Measurements from ENCODE around the gene KIFC1. TPM values are rescaled to one million over a fixed set of nuclear protein-coding genes. Genes with fewer than 3 reads are reported as not detected.

The KIFC1 gene
- total RNA-seq, 2 donors from 2014 or later = 0.66 TPM; not detected in 1

GRCh38 chr6:33446356-33446755 lies 54.7 kb downstream of the KIFC1 start:
- Histone ChIP-seq H3K9me3 (no peaks in the 10 kb centered on the region), H3K27ac (no peak overlapping the region), H3K27me3 (no peaks in the 10 kb centered on the region), H3K4me1 (no peaks in the 10 kb centered on the region), H3K36me3 (replicated peaks in 1 of 2; ENCODE audit: insufficient read depth in 1 of 2, low read depth in 2 of 2) (no peaks in the 10 kb centered on the region), H3K4me3 (no peak overlapping the region)
- 87% methylated on average over 10 of the region's 10 CpGs for WGBS, 2 donors
- no peak for TF ChIP-seq POLR2A (IDR thresholded peaks at IDR 0.05)
- TF ChIP-seq, protein P1, sequence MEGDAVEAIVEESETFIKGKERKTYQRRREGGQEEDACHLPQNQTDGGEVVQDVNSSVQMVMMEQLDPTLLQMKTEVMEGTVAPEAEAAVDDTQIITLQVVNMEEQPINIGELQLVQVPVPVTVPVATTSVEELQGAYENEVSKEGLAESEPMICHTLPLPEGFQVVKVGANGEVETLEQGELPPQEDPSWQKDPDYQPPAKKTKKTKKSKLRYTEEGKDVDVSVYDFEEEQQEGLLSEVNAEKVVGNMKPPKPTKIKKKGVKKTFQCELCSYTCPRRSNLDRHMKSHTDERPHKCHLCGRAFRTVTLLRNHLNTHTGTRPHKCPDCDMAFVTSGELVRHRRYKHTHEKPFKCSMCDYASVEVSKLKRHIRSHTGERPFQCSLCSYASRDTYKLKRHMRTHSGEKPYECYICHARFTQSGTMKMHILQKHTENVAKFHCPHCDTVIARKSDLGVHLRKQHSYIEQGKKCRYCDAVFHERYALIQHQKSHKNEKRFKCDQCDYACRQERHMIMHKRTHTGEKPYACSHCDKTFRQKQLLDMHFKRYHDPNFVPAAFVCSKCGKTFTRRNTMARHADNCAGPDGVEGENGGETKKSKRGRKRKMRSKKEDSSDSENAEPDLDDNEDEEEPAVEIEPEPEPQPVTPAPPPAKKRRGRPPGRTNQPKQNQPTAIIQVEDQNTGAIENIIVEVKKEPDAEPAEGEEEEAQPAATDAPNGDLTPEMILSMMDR (IDR thresholded peaks at IDR 0.05) = no peak
- ATAC-seq (no peak), DNase-seq (no peak)
- intact Hi-C loops (cut with DNase I) = no loop called here

GRCh38 chr6:33450434-33450833 lies 58.8 kb downstream of the KIFC1 start:
- Histone ChIP-seq H3K4me3 (no peak overlapping the region), H3K27me3 (no peaks in the 10 kb centered on the region), H3K27ac (no peak overlapping the region), H3K9me3 (no peaks in the 10 kb centered on the region), H3K4me1 (peaks cover 17% of the 10 kb centered on the region), H3K36me3 (replicated peaks in 1 of 2; ENCODE audit: insufficient read depth in 1 of 2, low read depth in 2 of 2) (no peaks in the 10 kb centered on the region)
- DNase-seq = no peak
- ATAC-seq = no peak
- TF ChIP-seq, protein P1 (IDR thresholded peaks at IDR 0.05) = no peak
- no peak for TF ChIP-seq POLR2A (IDR thresholded peaks at IDR 0.05)
- intact Hi-C loops (cut with DNase I) = no loop called here
- 64 to 80% methylated on average over 3 of the region's 3 CpGs for WGBS, 2 donors

DNA sequence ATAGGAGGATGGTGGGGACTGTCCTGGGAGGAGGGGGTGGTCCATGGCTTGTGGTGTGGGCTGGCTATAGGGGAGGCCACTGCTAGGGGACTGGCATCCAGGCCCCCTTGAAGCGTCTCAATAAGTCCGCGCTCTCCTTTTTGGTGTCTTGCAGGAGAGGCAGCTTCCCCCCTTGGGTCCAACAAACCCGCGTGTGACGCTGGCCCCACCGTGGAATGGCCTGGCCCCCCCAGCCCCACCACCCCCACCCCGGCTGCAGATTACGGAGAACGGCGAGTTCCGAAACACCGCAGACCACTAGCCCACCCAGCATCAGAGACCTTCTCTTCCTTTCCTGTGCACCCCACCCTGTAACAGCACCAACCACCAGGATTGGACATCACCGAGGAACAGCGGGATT lies 60.0 kb downstream of the KIFC1 start:
- ATAC-seq (no peak), DNase-seq (no peak)
- intact Hi-C loops (cut with DNase I) = no loop called here
- Histone ChIP-seq H3K36me3 (replicated peaks in 1 of 2; ENCODE audit: insufficient read depth in 1 of 2, low read depth in 2 of 2) (no peaks in the 10 kb centered on the region), H3K4me1 (peaks cover 18% of the 10 kb centered on the region), H3K9me3 (no peaks in the 10 kb centered on the region), H3K27ac (no peak overlapping the region), H3K27me3 (no peaks in the 10 kb centered on the region), H3K4me3 (no peak overlapping the region)
- 89 to 94% methylated on average over 15 of the region's 15 CpGs for WGBS, 2 donors
- TF ChIP-seq, protein P1 (IDR thresholded peaks at IDR 0.05) = no peak
- no peak for TF ChIP-seq POLR2A (IDR thresholded peaks at IDR 0.05)

- 84 to 88% methylated on average over 4 of the region's 4 CpGs for WGBS, 2 donors
- Histone ChIP-seq H3K4me3 (no peak overlapping the region), H3K36me3 (replicated peaks in 1 of 2; ENCODE audit: insufficient read depth in 1 of 2, low read depth in 2 of 2) (no peaks in the 10 kb centered on the region), H3K27me3 (no peaks in the 10 kb centered on the region), H3K27ac (no peak overlapping the region), H3K4me1 (peaks cover 18% of the 10 kb centered on the region), H3K9me3 (no peaks in the 10 kb centered on the region)
- no peak for DNase-seq
- TF ChIP-seq POLR2A (IDR thresholded peaks at IDR 0.05) = no peak
- TF ChIP-seq, protein P1 (IDR thresholded peaks at IDR 0.05) = no peak
- intact Hi-C loops (cut with DNase I) = no loop called here
- no peak for ATAC-seq
These were observed 60.9 kb downstream of the KIFC1 start for GRCh38 chr6:33452496-33452895.

DNA sequence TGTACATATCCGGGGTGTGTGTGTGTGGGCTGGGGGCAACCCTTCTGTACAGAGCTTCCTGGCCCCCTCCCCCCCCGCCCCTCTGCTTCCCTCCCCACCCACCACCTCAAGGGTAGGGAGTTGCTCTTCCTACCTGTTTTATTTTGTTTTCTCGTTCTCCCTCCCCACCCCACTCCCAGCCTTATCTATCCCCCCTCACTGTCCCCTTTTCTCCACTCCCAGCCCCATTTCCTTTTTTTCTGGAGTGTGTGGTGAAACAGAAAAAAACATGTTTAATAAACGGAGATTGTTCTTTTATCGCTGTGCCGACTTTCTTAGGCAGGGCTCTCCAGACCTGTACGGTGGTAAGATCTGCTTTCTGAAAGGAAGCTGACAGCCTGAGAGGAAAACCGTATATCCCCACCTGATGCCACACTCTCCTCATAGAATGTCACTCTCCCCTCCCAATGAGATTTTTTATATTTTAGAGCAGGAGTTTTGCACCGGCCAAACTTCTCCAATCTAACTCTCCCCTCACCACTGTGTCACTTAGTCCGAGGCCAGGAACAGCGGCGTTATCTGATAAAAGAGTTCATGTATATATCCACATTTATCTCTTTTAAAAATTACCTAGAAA lies 61.9 kb downstream of the KIFC1 start:
- no peaks in the 10 kb centered on the region for H3K27me3 ChIP-seq
- intact Hi-C loops (cut with DNase I) = no loop called here
- ATAC-seq = no peak

More for the DNA sequence above, 61.9 kb downstream of the KIFC1 start:
- TF ChIP-seq, protein P1 (IDR thresholded peaks at IDR 0.05) = no peak
- TF ChIP-seq POLR2A (IDR thresholded peaks at IDR 0.05) = no peak
- Histone ChIP-seq H3K9me3 (no peaks in the 10 kb centered on the region), H3K27ac (peak overlapping the region; percentile 33 to 80 (median 60)), H3K4me3 (peak overlapping the region; percentile 52 to 57), H3K36me3 (replicated peaks in 1 of 2; ENCODE audit: insufficient read depth in 1 of 2, low read depth in 2 of 2) (no peaks in the 10 kb centered on the region), H3K4me1 (peaks cover 18% of the 10 kb centered on the region)
- 1% methylated on average over 12 of the region's 12 CpGs for WGBS, 2 donors
- no peak for DNase-seq
